ENCODE data around the gene YPEL3. TPM values are rescaled to one million over a fixed set of nuclear protein-coding genes. Genes with fewer than 3 reads are reported as not detected.

The YPEL3 gene
- total RNA-seq, 1 donor from 2014 or later: 25.5 TPM

DNA sequence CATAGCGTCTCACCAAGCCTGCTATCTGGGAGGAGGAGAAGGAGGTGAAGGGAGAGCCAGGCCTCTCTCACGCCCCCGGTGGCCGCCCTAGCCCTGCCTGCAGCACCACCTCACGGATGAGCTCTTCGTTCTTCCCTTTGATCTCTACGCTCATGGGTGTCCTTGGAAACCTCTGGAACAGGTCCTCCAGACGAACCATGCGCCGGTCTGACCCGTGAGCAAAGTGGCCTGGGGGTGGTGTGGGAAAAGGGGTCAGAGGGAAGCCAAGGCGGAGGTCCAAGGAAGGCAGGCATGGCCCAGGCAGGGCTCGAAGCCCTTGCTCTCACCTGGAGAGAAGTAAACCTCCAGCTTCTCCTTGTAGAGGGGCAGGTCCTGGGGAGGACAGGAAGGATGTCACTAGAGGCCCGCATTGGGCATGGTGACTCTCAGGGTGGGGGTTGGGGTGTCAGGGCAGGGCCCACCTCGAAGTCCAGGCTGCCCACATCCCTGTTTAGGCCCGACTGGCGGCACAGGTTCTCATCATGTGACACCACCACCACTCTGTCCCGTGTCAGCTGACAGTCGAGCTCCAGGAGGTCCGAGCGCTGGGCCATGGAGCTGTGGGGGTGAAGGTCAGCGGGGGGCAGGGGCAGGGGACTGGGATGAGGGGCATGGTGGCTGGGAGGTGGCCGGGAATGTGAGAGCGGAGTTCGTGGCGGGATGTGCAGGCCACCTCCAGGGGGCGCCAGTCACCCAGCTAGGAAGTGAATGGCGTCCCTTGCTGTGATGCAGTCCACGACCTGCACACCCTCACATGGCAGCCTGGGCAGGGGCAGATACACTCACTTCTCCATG is 16.4 kb upstream of the YPEL3 start:
- Histone ChIP-seq H3K36me3 (ENCODE audit: control insufficient read depth, insufficient read depth, low read length) (no peaks in the 10 kb centered on the region), H3K4me3 (ENCODE audit: low read depth, low read length) (no peak overlapping the region), H3K27me3 (ENCODE audit: control insufficient read depth, insufficient read depth, low read length) (no peaks in the 10 kb centered on the region)
- no peak for DNase-seq (ENCODE audit: low read depth)
- TF ChIP-seq, protein P1, sequence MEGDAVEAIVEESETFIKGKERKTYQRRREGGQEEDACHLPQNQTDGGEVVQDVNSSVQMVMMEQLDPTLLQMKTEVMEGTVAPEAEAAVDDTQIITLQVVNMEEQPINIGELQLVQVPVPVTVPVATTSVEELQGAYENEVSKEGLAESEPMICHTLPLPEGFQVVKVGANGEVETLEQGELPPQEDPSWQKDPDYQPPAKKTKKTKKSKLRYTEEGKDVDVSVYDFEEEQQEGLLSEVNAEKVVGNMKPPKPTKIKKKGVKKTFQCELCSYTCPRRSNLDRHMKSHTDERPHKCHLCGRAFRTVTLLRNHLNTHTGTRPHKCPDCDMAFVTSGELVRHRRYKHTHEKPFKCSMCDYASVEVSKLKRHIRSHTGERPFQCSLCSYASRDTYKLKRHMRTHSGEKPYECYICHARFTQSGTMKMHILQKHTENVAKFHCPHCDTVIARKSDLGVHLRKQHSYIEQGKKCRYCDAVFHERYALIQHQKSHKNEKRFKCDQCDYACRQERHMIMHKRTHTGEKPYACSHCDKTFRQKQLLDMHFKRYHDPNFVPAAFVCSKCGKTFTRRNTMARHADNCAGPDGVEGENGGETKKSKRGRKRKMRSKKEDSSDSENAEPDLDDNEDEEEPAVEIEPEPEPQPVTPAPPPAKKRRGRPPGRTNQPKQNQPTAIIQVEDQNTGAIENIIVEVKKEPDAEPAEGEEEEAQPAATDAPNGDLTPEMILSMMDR (IDR thresholded peaks at IDR 0.05; ENCODE audit: insufficient read depth, low read length, poor library complexity, severe bottlenecking): peak; percentile 70

DNA sequence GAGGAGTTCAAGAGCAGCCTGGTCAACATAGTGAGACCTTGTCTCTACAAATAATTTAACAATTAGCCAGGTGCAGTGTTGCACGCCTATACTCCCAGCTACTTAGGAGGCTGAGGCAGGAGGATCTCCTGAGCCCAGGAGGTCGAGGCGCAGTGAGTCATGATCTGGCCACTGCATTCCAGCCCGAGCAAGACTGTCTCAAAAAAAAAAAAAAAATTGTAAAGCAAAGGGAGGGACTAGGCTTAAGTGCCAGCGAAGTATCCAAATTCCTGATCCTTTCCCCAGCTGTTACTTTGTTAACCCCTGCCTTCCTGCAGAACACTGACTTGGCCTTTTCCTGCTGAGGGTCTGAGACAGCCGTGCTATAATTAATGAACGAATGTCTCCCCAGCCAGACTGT is 14.6 kb upstream of the YPEL3 start:
- no peaks in the 10 kb centered on the region for H3K36me3 ChIP-seq (ENCODE audit: control insufficient read depth, insufficient read depth, low read length)
- no peak for DNase-seq (ENCODE audit: low read depth)
- TF ChIP-seq, protein P1 (IDR thresholded peaks at IDR 0.05; ENCODE audit: insufficient read depth, low read length, poor library complexity, severe bottlenecking): no peak
- H3K4me3 ChIP-seq (ENCODE audit: low read depth, low read length): no peak overlapping the region
- H3K27me3 ChIP-seq (ENCODE audit: control insufficient read depth, insufficient read depth, low read length): no peaks in the 10 kb centered on the region

DNA sequence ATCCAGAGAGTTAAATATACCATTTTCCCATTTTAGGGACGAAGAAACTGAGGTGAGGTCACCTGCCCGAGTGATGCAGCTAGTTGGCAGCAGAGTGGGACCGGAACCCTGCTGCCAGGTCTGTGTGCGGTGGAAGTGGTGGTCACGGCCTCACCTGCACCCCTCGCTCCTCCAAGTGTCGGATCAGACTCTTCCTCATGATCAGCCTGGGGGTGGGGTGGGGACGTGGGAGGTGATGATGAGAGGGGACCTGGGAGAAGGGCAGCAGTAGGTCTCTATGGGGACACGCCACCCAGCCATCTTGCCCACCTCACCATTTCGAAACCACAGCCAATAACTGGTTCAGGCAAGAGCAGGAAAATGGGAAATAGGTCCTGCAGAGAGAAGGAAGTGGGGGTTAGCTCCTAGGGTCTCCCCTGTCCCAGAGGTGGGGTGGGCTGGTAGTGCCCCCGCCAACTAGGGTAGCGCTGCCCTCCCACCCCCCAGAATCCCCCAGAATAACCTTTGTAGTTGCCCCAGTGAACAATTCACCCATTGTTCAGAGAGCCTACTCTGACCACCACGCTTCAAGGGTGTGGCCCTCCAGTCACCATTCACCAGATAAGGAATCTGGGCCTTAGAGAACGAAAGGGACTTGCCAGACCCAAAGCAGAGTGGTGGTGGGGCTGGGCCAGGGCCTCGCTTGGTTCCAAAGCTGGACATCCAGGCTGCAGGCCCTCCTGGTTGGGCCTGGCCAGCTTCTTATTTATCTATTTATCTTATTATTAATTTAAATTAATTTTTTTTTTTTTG is 12.2 kb upstream of the YPEL3 start:
- H3K4me3 ChIP-seq (ENCODE audit: low read depth, low read length): no peak overlapping the region
- TF ChIP-seq, protein P1 (IDR thresholded peaks at IDR 0.05; ENCODE audit: insufficient read depth, low read length, poor library complexity, severe bottlenecking): no peak
- H3K36me3 ChIP-seq (ENCODE audit: control insufficient read depth, insufficient read depth, low read length): no peaks in the 10 kb centered on the region
- DNase-seq (ENCODE audit: low read depth): no peak
- no peaks in the 10 kb centered on the region for H3K27me3 ChIP-seq (ENCODE audit: control insufficient read depth, insufficient read depth, low read length)

DNA sequence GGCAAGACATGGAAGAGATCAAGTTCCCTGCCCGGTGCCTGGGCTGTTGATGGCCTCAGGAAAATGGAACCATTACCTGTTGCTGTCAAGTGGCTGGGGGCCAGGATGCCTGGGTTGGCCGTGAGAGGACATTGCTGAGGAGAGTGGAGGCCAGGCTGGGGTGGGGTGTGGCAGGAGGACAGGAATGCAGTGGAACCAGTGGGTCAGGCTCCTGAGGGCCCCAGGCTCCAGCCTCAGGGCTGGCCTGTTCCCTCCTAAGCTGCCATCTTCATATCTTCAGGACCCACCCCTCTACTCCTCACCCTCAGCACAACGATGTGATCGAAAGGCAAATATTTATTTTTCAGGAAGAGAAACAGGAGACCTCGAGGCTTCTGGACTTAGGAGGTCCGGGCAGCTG is 8.5 kb upstream of the YPEL3 start:
- TF ChIP-seq, protein P1 (IDR thresholded peaks at IDR 0.05; ENCODE audit: insufficient read depth, low read length, poor library complexity, severe bottlenecking): no peak
- Histone ChIP-seq H3K4me3 (ENCODE audit: low read depth, low read length) (no peak overlapping the region), H3K36me3 (ENCODE audit: control insufficient read depth, insufficient read depth, low read length) (no peaks in the 10 kb centered on the region), H3K27me3 (ENCODE audit: control insufficient read depth, insufficient read depth, low read length) (no peaks in the 10 kb centered on the region)
- DNase-seq (ENCODE audit: low read depth): no peak

DNA sequence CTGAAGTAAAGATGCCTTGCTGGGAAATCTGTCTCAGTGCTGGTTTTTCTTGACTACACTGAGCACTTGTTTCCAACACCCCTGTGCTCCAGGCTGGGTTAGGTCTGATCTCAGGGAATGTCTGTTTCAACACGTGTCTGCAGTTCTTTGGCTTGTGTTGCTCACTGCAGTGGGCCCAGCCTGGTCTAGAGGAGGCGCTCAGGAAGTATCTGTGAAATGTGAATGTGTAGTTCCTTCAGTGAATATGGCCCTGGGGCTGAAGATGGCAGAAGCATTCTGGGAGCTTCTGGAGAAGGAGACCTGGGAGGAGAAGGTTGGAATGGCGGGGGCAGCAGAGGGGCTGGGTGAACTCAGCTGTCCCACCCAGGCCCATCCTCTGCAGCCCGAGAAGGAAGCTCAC is 8.1 kb upstream of the YPEL3 start:
- H3K4me3 ChIP-seq (ENCODE audit: low read depth, low read length): no peak overlapping the region
- no peak for DNase-seq (ENCODE audit: low read depth)
- no peaks in the 10 kb centered on the region for H3K27me3 ChIP-seq (ENCODE audit: control insufficient read depth, insufficient read depth, low read length)

More for the DNA sequence above, 8.1 kb upstream of the YPEL3 start:
- no peaks in the 10 kb centered on the region for H3K36me3 ChIP-seq (ENCODE audit: control insufficient read depth, insufficient read depth, low read length)
- TF ChIP-seq, protein P1 (IDR thresholded peaks at IDR 0.05; ENCODE audit: insufficient read depth, low read length, poor library complexity, severe bottlenecking): no peak

Data from kidney epithelial cell (primary cell).